GM10248 (cell line): ENCODE measurements around the gene WFDC6.

Experiments
- CTCF ChIA-PET: fragments of 300-600 bp; sonication (Branson Sonifier 250); formaldehyde crosslinking; extraction: SDS; loops from one replicate; lab custom pipeline; 2021; ENCODE audit warnings: antibody characterized with exemption; lab: Yijun Ruan, JAX
- POLR2A ChIA-PET: fragments of 350-650 bp; sonication (Branson Sonifier 250); formaldehyde crosslinking; extraction: SDS; loops from one replicate; lab custom pipeline; 2020; ENCODE audit warnings: antibody characterized with exemption; lab: Yijun Ruan, JAX
- DNase-seq: peaks from one replicate; pipeline ENCODE4 v3.0.0; 2012; ENCODE audit errors: extremely low spot score
- CTCF ChIP-seq: IDR thresholded peaks from 2 replicates; pipeline ENCODE4 v1.5.1; 2012; ENCODE audit warnings: mild to moderate bottlenecking, low read depth; ENCODE audit errors: extremely low read depth, missing control alignments, control extremely low read depth

Gene WFDC6

GRCh38 chr20:45485388-45485787 lies 53.9 kb downstream of the WFDC6 start:
- POLR2A ChIA-PET = no interaction called here
- CTCF ChIA-PET = interaction anchor here (1.1 to 2.4 kb wide), 8 partner anchors 8 to 286 kb away, joined by 3 to 10 read pairs (median 4); no protein-coding TSS in a partner anchor
- no peak for DNase-seq
- TF ChIP-seq CTCF = no peak

- no peak for TF ChIP-seq CTCF
- ChIA-PET POLR2A (no interaction called here), CTCF (interaction anchor here (1.1 to 2.4 kb wide), 5 partner anchors 8 to 190 kb away, joined by 3 to 10 read pairs (median 4); no protein-coding TSS in a partner anchor)
- DNase-seq = no peak
Observed at GRCh38 chr20:45484676-45485075, 54.6 kb downstream of the WFDC6 start.
